CD14-positive monocyte (primary cell): ENCODE measurements around the gene MRPL46. TPM values are rescaled to one million over a fixed set of nuclear protein-coding genes. Genes with fewer than 3 reads are reported as not detected.

Experiments
- DNase-seq, 3 donors: peaks; one replicate each; pipeline ENCODE4 v3.0.0-alpha.2; 2011 to 2022
- H2AFZ ChIP-seq: 2 replicates; pipeline ENCODE4 v1.6.0; 2012; ENCODE audit warnings: mild to moderate bottlenecking, low read depth, low read length, inconsistent platforms; ENCODE audit not compliant: insufficient read depth, poor library complexity, severe bottlenecking
- H3K27ac ChIP-seq, 2 donors: 1 replicate in 1 of 2; 2 replicates in 1 of 2; pipeline ENCODE4 v1.5.1; 2012 to 2013; ENCODE audit warnings: low read length in 2 of 2, control low read depth in 1 of 2, inconsistent platforms in 1 of 2, low read depth in 1 of 2, mild to moderate bottlenecking in 1 of 2
- H3K27me3 ChIP-seq, 2 donors: one replicate each; pipeline versions ENCODE4 v1.6.0 to v1.6.1; 2011 to 2013; ENCODE audit warnings: low read length in 2 of 2; ENCODE audit not compliant: control insufficient read depth in 2 of 2, insufficient read depth in 2 of 2
- H3K36me3 ChIP-seq, 2 donors: replicated peaks in 1 of 2; 1 replicate in 1 of 2; 2 replicates in 1 of 2; pipeline versions ENCODE4 v1.5.1 to v1.6.1; 2012 to 2013; ENCODE audit warnings: low read length in 2 of 2, control low read depth in 1 of 2, inconsistent platforms in 1 of 2, mild to moderate bottlenecking in 1 of 2; ENCODE audit not compliant: insufficient read depth in 2 of 2, control insufficient read depth in 1 of 2
- H3K4me1 ChIP-seq, 2 donors: 1 replicate in 1 of 2; 2 replicates in 1 of 2; pipeline versions ENCODE4 v1.5.1 to v1.6.1; 2012 to 2013; ENCODE audit warnings: low read length in 2 of 2, control low read depth in 1 of 2, inconsistent platforms in 1 of 2, mild to moderate bottlenecking in 1 of 2, moderate library complexity in 1 of 2; ENCODE audit not compliant: insufficient read depth in 2 of 2, control insufficient read depth in 1 of 2
- H3K4me2 ChIP-seq: replicated peaks from 2 replicates; pipeline ENCODE3; 2012; ENCODE audit warnings: low read length, moderate library complexity, mild to moderate bottlenecking; ENCODE audit not compliant: poor library complexity, severe bottlenecking; ENCODE audit errors: extremely low read depth
- H3K4me3 ChIP-seq, 3 experiments: fragments of 200-600 bp in 1 of 3; sonication (generic) in 1 of 3; replicated peaks in 1 of 3; 1 replicate in 2 of 3; 2 replicates in 1 of 3; pipeline ENCODE4 v1.5.1; 2011 to 2013; ENCODE audit warnings: low read length in 3 of 3, mild to moderate bottlenecking in 3 of 3, control low read depth in 2 of 3, low read depth in 2 of 3, inconsistent platforms in 1 of 3, moderate library complexity in 1 of 3
- H3K79me2 ChIP-seq: 2 replicates; pipeline ENCODE4 v1.6.0; 2012; ENCODE audit warnings: mild to moderate bottlenecking, control low read depth, inconsistent platforms, low read length, moderate library complexity; ENCODE audit not compliant: insufficient read depth
- H3K9ac ChIP-seq: 2 replicates; pipeline ENCODE4 v1.6.0; 2017; ENCODE audit warnings: low read length, mild to moderate bottlenecking; ENCODE audit not compliant: insufficient read depth, poor library complexity, severe bottlenecking
- H3K9me3 ChIP-seq, 2 donors: replicated peaks in 1 of 2; 1 replicate in 1 of 2; 2 replicates in 1 of 2; pipeline versions ENCODE4 v1.5.1 to v1.6.1; 2012 to 2013; ENCODE audit warnings: low read length in 2 of 2, control low read depth in 1 of 2; ENCODE audit not compliant: control insufficient read depth in 1 of 2, insufficient read depth in 1 of 2
- H4K20me1 ChIP-seq: 2 replicates; pipeline ENCODE4 v1.6.0; 2012; ENCODE audit warnings: mild to moderate bottlenecking, low read length, control low read depth, moderate library complexity; ENCODE audit not compliant: insufficient read depth
- H3K27ac Mint-ChIP-seq, 7 donors: one replicate each; pipeline ENCODE4 v1.8.0; 2020; ENCODE audit warnings: mild to moderate bottlenecking in 7 of 7, mixed read lengths in 7 of 7, moderate library complexity in 6 of 7, inconsistent platforms in 2 of 7
- H3K27me3 Mint-ChIP-seq, 3 donors: one replicate each; pipeline ENCODE4 v1.8.0; 2021 to 2022; ENCODE audit warnings: low read depth in 3 of 3, mild to moderate bottlenecking in 3 of 3, mixed read lengths in 3 of 3, moderate library complexity in 3 of 3, inconsistent platforms in 1 of 3
- H3K36me3 Mint-ChIP-seq, 2 donors: one replicate each; pipeline ENCODE4 v1.8.0; 2020; ENCODE audit warnings: mixed read lengths in 2 of 2, inconsistent platforms in 1 of 2, mild to moderate bottlenecking in 1 of 2
- H3K4me1 Mint-ChIP-seq: one replicate; pipeline ENCODE4 v1.8.0; 2020; ENCODE audit warnings: mild to moderate bottlenecking, mixed read lengths
- H3K4me3 Mint-ChIP-seq, 2 donors: one replicate each; pipeline ENCODE4 v1.8.0; 2020; ENCODE audit warnings: mild to moderate bottlenecking in 2 of 2, mixed read lengths in 2 of 2, moderate library complexity in 1 of 2
- H3K9me3 Mint-ChIP-seq, 7 donors: one replicate each; pipeline ENCODE4 v1.8.0; 2020 to 2022; ENCODE audit warnings: mixed read lengths in 7 of 7, mild to moderate bottlenecking in 6 of 7, moderate library complexity in 6 of 7, inconsistent platforms in 2 of 7
- WGBS: methylation state at CpG from one replicate; pipeline ENCODE4 v1.1.5; 2013; ENCODE audit warnings: missing lambda C conversion rate; ENCODE audit not compliant: insufficient coverage; 5-methylcytosine and 5-hydroxymethylcytosine counted together
- intact Hi-C, 2 donors: fragments of 100-400 bp; cut with micrococcal nuclease; formaldehyde crosslinking; loops; one replicate each; pipeline versions ENCODE4 v1.15.0 to v1.15.1; 2023
- polyA plus RNA-seq, 3 donors: library from polyadenylated mRNA; depleted of rRNA in 1 of 3; unstranded in 2 of 3; stranded (reverse) in 1 of 3; fragments of 300-500 nt in 2 of 3; fragments of >200 nt in 1 of 3; fragmentation: Illumina TruSeq in 2 of 3; gene quantifications; 1 replicate in 2 of 3; 2 replicates in 1 of 3; pipeline ENCODE4 v1.2.3, GENCODE V29; 2012 to 2021
- TF ChIP-seq, protein P1 (sequence below): fragments of 200-600 bp; IDR thresholded peaks from one replicate; pipeline ENCODE4 v1.8.0; 2022; ENCODE audit warnings: antibody characterized with exemption, mild to moderate bottlenecking

MRPL46 gene
- polyA plus RNA-seq, 3 donors: 6.3 to 20.3 (median 17.0) TPM

DNA sequence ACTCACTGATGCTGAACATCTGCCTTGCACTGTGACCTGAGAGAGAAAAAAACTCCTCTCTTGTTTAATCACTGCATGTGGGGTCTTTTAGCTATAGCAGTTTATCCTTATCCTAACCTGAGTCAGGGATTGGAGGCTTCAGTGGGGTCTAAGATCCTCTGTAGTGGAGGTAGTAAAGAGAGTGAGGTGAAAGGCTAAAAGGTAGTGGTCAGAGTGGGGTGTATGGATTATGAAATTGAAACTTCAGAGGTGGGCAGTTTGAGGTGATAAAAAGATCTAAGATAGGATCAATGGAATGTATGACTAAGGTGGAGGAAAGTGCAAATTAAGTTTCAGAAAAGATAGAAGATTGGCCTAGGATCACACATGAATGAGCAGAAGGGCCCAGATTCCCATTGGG lies 42.8 kb upstream of the MRPL46 start:
- no peaks in the 10 kb centered on the region for H4K20me1 ChIP-seq
- no peak overlapping the region for H3K4me2 ChIP-seq
- H3K36me3 Mint-ChIP-seq: peaks cover 43 to 47% of the 10 kb centered on the region in 2 donors
- TF ChIP-seq, protein P1, sequence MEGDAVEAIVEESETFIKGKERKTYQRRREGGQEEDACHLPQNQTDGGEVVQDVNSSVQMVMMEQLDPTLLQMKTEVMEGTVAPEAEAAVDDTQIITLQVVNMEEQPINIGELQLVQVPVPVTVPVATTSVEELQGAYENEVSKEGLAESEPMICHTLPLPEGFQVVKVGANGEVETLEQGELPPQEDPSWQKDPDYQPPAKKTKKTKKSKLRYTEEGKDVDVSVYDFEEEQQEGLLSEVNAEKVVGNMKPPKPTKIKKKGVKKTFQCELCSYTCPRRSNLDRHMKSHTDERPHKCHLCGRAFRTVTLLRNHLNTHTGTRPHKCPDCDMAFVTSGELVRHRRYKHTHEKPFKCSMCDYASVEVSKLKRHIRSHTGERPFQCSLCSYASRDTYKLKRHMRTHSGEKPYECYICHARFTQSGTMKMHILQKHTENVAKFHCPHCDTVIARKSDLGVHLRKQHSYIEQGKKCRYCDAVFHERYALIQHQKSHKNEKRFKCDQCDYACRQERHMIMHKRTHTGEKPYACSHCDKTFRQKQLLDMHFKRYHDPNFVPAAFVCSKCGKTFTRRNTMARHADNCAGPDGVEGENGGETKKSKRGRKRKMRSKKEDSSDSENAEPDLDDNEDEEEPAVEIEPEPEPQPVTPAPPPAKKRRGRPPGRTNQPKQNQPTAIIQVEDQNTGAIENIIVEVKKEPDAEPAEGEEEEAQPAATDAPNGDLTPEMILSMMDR: no peak
- no peak for DNase-seq
- H3K9ac ChIP-seq: no peak overlapping the region
- no peak overlapping the region for H3K27ac Mint-ChIP-seq
- H3K4me1 Mint-ChIP-seq: peaks cover 2% of the 10 kb centered on the region
- peaks cover 26 to 52% of the 10 kb centered on the region in 2 donors for H3K36me3 ChIP-seq
- no peaks in the 10 kb centered on the region for H3K9me3 ChIP-seq
- H2AFZ ChIP-seq: no peak overlapping the region
- no peak overlapping the region for H3K4me3 ChIP-seq
- H3K27ac ChIP-seq: no peak overlapping the region
- H3K4me1 ChIP-seq: no peaks in the 10 kb centered on the region
- H3K9me3 Mint-ChIP-seq: no peaks in the 10 kb centered on the region
- H3K27me3 Mint-ChIP-seq: peaks cover 0 to 3% (median 0%) of the 10 kb centered on the region in 3 donors
- intact Hi-C loops: no loop called here
- H3K79me2 ChIP-seq: no peaks in the 10 kb centered on the region
- H3K4me3 Mint-ChIP-seq: no peak overlapping the region
- no peaks in the 10 kb centered on the region for H3K27me3 ChIP-seq

DNA sequence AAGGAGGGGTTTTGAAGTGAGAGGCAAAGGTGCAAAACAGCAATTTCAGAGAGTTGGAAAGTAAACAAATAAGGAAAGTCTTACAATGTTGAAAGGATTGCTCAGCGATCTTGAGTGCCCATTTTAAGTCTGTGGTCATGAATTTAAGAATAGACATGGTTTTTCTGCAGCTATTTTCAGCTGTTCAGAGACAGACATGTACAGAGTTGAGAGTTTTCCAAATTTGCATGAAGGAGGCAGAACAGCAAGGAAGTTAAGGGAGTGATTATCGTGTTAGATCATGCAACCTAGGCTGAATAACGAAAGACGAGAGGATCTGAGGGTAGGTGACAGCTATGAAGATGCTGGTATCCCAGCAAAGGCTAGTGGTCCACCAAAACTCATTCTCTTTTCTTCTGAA lies 42.1 kb upstream of the MRPL46 start:
- Histone ChIP-seq H3K27me3 (no peaks in the 10 kb centered on the region), H3K4me1 (no peaks in the 10 kb centered on the region), H4K20me1 (no peaks in the 10 kb centered on the region), H3K36me3 (peaks cover 25 to 52% of the 10 kb centered on the region in 2 donors), H2AFZ (no peak overlapping the region), H3K27ac (no peak overlapping the region), H3K79me2 (no peaks in the 10 kb centered on the region), H3K9me3 (no peaks in the 10 kb centered on the region), H3K4me3 (no peak overlapping the region), H3K9ac (no peak overlapping the region), H3K4me2 (no peak overlapping the region)
- H3K27ac Mint-ChIP-seq: no peak overlapping the region
- intact Hi-C loops: no loop called here
- H3K9me3 Mint-ChIP-seq: no peaks in the 10 kb centered on the region
- peaks cover 0 to 3% (median 0%) of the 10 kb centered on the region in 3 donors for H3K27me3 Mint-ChIP-seq
- peaks cover 44 to 51% of the 10 kb centered on the region in 2 donors for H3K36me3 Mint-ChIP-seq
- DNase-seq: no peak
- WGBS: 100% methylated on average over 1 of the region's 4 CpGs
- peaks cover 2% of the 10 kb centered on the region for H3K4me1 Mint-ChIP-seq
- TF ChIP-seq, protein P1: no peak
- H3K4me3 Mint-ChIP-seq: no peak overlapping the region
